ENCODE measurements around the gene SOHLH1.
"Not testable (repeated sequence)": the region's sequence is repeated elsewhere in the genome, so short reads cannot be mapped to it uniquely, and the experiment has no call there.

SOHLH1 gene

DNA sequence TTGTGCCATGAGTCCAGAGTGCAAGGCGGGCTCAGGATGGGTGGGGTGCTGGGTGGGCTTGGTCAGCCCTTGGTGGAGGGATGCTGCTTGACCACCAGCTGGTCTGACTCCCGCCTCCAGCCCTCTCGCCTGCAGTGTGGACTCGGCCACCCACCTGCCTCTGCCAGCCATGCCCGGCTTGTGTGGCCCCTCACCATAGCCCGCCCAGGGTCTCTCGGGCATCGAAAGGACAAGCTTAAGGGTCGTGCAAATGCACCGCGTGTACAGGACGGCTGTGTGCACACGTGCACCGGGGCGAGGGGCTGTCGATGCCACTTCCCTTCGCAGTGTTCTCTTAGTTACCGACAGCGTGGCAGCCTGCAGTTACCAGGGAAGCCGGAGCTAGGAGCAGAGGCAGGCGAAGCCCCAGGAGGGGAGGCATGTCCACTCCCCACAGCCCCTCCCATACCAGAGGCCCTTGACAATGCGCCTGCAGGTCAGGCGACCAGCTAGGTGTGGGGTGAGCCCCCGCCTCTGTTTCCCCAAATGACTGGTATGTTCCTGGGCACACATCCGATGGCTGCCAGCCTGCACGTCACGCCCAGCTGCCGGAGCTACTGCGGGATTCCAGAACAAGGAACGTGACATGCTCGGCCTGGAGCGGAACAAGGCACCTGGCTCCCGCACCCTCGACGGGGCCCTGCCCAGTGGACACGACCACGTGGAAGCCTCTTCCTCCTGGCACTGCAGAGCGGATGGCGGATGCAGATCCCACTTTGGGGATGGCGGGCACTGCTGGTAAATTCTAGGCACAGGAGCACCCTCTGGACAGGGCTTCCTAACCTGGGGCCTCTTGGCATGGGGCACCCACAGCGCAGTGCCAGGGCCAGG lies 28.3 kb downstream of the SOHLH1 start:
- Histone ChIP-seq H3K9me3 (ENCODE audit: control insufficient read depth, low read depth, low read length) (no peaks in the 10 kb centered on the region), H3K36me3 (ENCODE audit: control insufficient read depth, low read depth, low read length) (no peaks in the 10 kb centered on the region), H3K4me1 (ENCODE audit: control insufficient read depth, low read depth, low read length) (no peaks in the 10 kb centered on the region), H3K4me3 (ENCODE audit: low read length) (no peak overlapping the region), H3K27me3 (ENCODE audit: control insufficient read depth, insufficient read depth, low read length) (no peaks in the 10 kb centered on the region), H3K9ac (ENCODE audit: low read length) (no peak overlapping the region), H3K27ac (ENCODE audit: low read length) (no peak overlapping the region)

DNA sequence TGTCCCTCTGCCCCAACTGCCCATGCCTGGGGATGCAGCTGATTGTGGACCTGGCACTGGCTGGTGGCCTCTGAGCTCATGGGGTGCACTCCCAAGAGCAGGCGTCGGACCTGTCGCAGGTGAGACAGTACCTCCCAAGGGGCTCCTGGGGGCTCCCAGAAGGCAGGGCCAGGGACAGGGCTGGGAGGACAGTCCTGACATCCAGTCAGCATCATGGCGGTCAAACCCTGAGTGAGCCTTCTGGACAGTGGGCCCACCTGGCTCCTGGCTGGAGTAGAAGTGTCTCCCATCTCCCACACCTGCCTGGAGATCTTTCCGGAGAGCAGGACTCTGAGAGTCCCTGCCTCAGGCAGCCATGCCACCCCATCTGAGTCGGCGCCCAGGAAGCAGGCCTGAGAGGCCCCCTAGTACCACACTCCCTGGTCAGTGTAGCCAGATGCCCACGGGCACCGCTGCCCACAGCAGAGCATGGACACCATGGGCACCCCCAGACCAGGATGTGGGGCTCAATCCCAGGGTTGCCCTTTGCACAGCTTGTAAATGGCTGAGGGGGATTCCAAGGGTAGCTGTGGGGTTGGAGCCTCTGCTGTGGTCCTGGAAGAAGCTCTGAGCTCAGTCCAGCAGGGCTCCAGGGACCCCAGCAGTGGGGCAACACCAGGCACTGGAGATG lies 29.5 kb downstream of the SOHLH1 start:
- no peaks in the 10 kb centered on the region for H3K4me1 ChIP-seq (ENCODE audit: control insufficient read depth, low read depth, low read length)
- no peaks in the 10 kb centered on the region for H3K36me3 ChIP-seq (ENCODE audit: control insufficient read depth, low read depth, low read length)
- H3K9ac ChIP-seq (ENCODE audit: low read length), result no peak overlapping the region
- H3K27ac ChIP-seq (ENCODE audit: low read length), result no peak overlapping the region
- no peaks in the 10 kb centered on the region for H3K9me3 ChIP-seq (ENCODE audit: control insufficient read depth, low read depth, low read length)
- no peaks in the 10 kb centered on the region for H3K27me3 ChIP-seq (ENCODE audit: control insufficient read depth, insufficient read depth, low read length)
- H3K4me3 ChIP-seq (ENCODE audit: low read length), result no peak overlapping the region

DNA sequence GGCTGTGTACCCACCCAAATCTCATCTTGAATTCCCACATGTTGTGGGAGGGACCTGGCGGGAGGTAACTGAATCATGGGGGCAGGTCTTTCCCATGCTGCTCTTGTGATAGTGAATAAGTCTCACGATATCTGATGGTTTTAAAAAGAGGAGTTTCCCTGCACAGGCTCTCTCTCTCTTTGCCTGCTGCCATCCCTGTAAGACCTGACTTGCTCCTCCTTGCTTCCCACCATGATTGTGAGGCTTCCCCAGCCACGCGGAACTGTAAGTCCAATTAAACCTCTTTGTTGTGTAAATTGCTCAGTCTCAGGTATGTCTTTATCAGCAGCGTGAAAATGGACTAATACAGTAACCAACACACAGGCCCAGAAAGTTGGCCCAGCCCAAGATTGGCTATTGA lies 30.3 kb downstream of the SOHLH1 start:
- H3K4me3 ChIP-seq (ENCODE audit: low read length); H3K27me3 ChIP-seq (ENCODE audit: control insufficient read depth, insufficient read depth, low read length); H3K9me3 ChIP-seq (ENCODE audit: control insufficient read depth, low read depth, low read length); H3K4me1 ChIP-seq (ENCODE audit: control insufficient read depth, low read depth, low read length); H3K36me3 ChIP-seq (ENCODE audit: control insufficient read depth, low read depth, low read length); H3K9ac ChIP-seq (ENCODE audit: low read length); H3K27ac ChIP-seq (ENCODE audit: low read length): not testable (repeated sequence)

DNA sequence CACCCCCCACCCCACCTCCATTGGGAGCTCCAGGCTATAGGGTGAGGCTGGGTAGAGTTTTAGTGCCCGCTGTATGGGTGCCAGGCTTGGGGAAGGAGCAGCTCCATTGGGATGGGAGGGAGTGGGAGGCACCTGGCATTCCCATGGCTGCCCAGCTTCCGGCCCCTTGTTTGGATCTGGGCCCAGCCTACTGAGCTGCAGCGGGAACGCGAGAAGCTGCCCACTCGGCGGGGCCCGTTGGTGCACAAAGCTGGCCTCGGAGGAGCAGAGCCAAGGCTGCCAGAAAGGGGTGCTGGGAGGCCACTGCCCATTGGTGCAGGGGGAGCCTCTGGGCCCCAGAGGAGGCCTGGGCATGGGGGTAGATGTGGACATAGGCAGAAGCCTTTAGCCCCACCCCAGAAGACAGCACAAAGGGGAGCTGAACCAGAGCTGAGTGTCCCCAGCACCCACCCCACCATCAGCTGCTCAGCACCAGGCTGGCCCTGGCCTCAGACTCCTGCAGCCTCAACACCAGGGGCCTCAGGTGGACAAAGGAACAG lies 31.7 kb downstream of the SOHLH1 start:
- no peak overlapping the region for H3K9ac ChIP-seq (ENCODE audit: low read length)
- no peaks in the 10 kb centered on the region for H3K36me3 ChIP-seq (ENCODE audit: control insufficient read depth, low read depth, low read length)
- no peaks in the 10 kb centered on the region for H3K27me3 ChIP-seq (ENCODE audit: control insufficient read depth, insufficient read depth, low read length)
- H3K4me1 ChIP-seq (ENCODE audit: control insufficient read depth, low read depth, low read length), result peaks cover 2% of the 10 kb centered on the region
- no peaks in the 10 kb centered on the region for H3K9me3 ChIP-seq (ENCODE audit: control insufficient read depth, low read depth, low read length)
- no peak overlapping the region for H3K4me3 ChIP-seq (ENCODE audit: low read length)
- no peak overlapping the region for H3K27ac ChIP-seq (ENCODE audit: low read length)

DNA sequence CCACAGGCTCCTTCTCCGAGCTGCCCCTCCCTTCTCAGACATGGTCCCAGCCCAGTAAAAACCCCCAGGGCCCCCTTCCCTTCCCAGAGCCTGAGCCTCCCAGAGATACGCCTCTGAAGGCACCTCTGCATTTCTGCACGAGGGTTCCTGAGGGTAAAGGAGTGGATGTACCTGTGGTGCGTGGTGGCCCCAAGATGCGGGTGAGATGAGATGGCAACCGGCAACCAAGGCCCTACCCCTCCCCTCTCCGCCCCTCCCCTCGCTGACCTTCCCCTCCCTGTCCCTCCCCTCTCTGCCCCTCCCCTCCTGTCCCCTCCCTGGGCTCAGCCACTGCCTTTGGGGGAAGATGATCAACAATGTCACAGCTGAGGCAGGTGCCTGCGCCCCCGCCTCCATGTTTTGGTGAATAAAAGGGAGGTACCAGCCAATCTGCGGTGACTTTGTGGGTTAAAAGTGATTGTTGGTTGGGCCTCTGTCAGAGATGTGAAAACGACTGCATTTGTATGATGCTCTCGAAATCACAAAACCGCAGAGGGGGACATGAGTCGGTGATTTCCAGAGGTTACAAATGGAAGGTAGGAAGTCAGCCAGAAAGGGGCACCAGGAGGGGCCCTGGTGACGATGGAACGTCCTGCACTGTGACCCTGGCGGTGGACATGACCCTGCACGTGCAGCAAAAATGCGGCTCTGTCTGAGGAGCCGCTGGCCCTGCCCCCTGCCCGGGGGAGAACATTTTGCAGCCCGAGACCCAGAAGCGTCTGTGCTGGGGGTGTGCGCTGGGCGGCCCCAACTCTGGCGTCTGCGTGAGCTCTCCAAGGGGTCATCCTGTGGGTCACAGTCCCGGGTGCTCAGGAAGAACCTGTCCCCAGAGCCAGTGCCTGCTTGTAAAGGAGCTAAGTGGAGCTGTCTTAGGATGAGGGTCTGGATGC lies 32.5 kb downstream of the SOHLH1 start:
- H3K27me3 ChIP-seq (ENCODE audit: control insufficient read depth, insufficient read depth, low read length), result no peaks in the 10 kb centered on the region
- H3K4me1 ChIP-seq (ENCODE audit: control insufficient read depth, low read depth, low read length), result peaks cover 2% of the 10 kb centered on the region
- no peak overlapping the region for H3K27ac ChIP-seq (ENCODE audit: low read length)
- no peak overlapping the region for H3K4me3 ChIP-seq (ENCODE audit: low read length)
- H3K9me3 ChIP-seq (ENCODE audit: control insufficient read depth, low read depth, low read length), result no peaks in the 10 kb centered on the region
- no peaks in the 10 kb centered on the region for H3K36me3 ChIP-seq (ENCODE audit: control insufficient read depth, low read depth, low read length)
- H3K9ac ChIP-seq (ENCODE audit: low read length), result no peak overlapping the region

DNA sequence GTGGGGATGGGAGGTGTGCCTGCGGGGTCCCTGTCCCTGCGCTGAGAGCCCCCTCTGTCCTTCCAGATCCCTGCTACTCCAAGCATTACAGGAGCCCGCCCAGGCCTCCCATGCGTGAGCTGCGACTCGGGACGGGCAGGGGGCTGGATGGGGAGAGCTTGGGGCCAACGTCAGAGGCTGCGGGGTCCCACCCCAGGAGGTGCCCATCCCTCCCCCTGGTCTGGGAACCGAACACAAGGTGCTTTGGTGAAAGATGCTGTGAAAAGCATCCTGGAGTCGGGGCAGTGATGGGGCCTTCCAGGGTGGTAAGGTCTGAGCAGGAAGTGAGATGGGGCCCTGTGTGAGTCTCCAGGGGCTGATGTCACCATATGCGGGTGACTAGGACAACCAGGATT lies 33.5 kb downstream of the SOHLH1 start:
- H3K4me1 ChIP-seq (ENCODE audit: control insufficient read depth, low read depth, low read length), result peaks cover 2% of the 10 kb centered on the region
- H3K9me3 ChIP-seq (ENCODE audit: control insufficient read depth, low read depth, low read length), result no peaks in the 10 kb centered on the region
- H3K9ac ChIP-seq (ENCODE audit: low read length), result no peak overlapping the region
- no peak overlapping the region for H3K4me3 ChIP-seq (ENCODE audit: low read length)
- no peak overlapping the region for H3K27ac ChIP-seq (ENCODE audit: low read length)
- H3K36me3 ChIP-seq (ENCODE audit: control insufficient read depth, low read depth, low read length), result no peaks in the 10 kb centered on the region
- no peaks in the 10 kb centered on the region for H3K27me3 ChIP-seq (ENCODE audit: control insufficient read depth, insufficient read depth, low read length)

DNA sequence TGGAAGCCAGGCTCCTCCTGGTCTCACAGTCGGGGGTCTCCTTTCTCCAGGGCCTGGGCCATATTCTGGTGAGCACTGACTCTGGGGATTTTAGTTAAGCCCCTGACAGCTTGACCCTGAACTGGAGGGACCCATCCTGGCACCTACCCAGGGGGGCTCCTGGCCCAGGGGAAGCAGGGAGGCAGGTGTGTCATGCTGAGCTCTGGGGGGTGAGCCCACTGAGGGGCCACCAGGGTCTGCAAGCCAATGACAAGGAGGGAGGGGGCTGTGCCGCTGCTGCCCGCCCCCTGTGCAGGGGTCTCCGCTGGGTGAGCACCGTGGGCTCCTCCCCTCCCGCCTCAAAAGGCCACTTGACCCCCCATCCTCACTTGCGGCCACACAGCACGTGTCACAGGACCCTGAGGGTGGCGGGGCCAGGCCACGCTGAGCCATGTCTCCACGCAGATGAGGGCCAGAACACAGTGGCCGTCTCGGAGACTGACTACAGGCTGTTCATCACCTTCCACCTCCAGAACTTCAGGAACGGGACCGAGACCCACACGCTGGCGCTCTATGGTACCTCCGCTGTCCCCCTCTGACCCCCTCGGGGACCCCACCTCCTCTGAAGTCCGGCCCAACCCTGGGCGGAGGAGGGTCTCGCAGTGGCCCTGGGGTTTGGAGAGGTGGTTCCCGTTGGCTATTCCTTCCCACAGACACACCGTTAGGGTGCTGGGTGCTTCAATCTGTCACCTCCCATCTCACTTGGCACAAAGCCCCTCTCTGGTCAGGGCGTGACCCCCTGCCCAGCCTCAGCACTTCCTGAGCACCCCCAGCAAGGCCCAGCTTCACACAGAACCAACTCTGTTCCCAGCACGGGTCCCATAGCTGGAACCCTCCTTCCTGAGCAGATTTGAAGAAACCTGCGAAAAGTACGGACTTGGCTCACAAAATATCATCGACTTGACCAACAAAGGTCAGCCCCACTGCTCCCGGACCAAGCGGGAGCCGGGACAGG lies 34.2 kb downstream of the SOHLH1 start:
- H3K4me1 ChIP-seq (ENCODE audit: control insufficient read depth, low read depth, low read length), result peaks cover 2% of the 10 kb centered on the region
- H3K36me3 ChIP-seq (ENCODE audit: control insufficient read depth, low read depth, low read length), result no peaks in the 10 kb centered on the region
- no peak overlapping the region for H3K4me3 ChIP-seq (ENCODE audit: low read length)
- no peaks in the 10 kb centered on the region for H3K27me3 ChIP-seq (ENCODE audit: control insufficient read depth, insufficient read depth, low read length)
- H3K27ac ChIP-seq (ENCODE audit: low read length), result no peak overlapping the region
- H3K9ac ChIP-seq (ENCODE audit: low read length), result no peak overlapping the region
- H3K9me3 ChIP-seq (ENCODE audit: control insufficient read depth, low read depth, low read length), result no peaks in the 10 kb centered on the region

DNA sequence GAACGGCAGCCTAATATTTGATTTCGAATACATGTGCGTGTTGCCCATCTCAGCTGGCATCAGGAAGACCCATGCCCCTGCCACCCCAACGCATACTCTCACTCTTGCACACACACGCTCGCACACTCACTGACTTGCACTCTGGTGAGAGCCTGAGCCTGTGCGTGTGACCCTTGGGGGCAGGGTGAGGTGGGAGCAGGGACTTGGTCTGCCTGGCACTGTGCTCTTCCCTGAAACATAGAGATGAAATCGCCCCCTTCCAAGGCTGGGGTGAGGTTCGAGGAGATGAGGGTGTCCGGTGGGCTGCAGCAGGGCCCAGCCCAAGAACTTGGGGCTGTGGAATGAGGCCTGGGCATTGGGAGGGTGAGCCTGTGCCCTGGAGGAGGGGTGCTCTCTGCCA lies 35.0 kb downstream of the SOHLH1 start:
- peaks cover 2% of the 10 kb centered on the region for H3K4me1 ChIP-seq (ENCODE audit: control insufficient read depth, low read depth, low read length)
- H3K36me3 ChIP-seq (ENCODE audit: control insufficient read depth, low read depth, low read length), result no peaks in the 10 kb centered on the region
- H3K4me3 ChIP-seq (ENCODE audit: low read length), result no peak overlapping the region
- no peaks in the 10 kb centered on the region for H3K27me3 ChIP-seq (ENCODE audit: control insufficient read depth, insufficient read depth, low read length)
- H3K9ac ChIP-seq (ENCODE audit: low read length), result no peak overlapping the region
- H3K9me3 ChIP-seq (ENCODE audit: control insufficient read depth, low read depth, low read length), result no peaks in the 10 kb centered on the region
- no peak overlapping the region for H3K27ac ChIP-seq (ENCODE audit: low read length)

DNA sequence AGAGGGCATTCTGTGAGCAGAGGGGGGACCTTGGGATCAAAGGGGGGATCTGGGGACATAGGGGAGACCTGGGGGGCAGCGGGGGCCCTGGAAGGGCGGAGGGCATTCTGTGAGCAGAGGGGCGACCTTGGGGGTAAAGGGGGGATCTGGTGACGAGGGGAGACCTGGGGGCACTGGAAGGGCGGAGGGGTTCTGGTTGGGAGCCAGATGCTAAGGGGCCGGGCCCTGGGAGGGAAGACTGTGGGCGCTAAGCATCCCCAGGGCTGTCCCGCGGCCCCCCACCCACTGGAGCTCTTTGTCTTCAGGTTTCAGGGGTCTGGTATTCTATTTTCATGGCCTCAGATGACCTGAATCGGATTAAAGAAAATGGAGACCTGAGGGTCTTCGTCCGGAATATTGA lies 35.4 kb downstream of the SOHLH1 start:
- Histone ChIP-seq H3K4me1 (ENCODE audit: control insufficient read depth, low read depth, low read length) (peaks cover 2% of the 10 kb centered on the region), H3K36me3 (ENCODE audit: control insufficient read depth, low read depth, low read length) (no peaks in the 10 kb centered on the region), H3K9ac (ENCODE audit: low read length) (no peak overlapping the region), H3K27me3 (ENCODE audit: control insufficient read depth, insufficient read depth, low read length) (no peaks in the 10 kb centered on the region), H3K4me3 (ENCODE audit: low read length) (no peak overlapping the region), H3K9me3 (ENCODE audit: control insufficient read depth, low read depth, low read length) (no peaks in the 10 kb centered on the region), H3K27ac (ENCODE audit: low read length) (no peak overlapping the region)

DNA sequence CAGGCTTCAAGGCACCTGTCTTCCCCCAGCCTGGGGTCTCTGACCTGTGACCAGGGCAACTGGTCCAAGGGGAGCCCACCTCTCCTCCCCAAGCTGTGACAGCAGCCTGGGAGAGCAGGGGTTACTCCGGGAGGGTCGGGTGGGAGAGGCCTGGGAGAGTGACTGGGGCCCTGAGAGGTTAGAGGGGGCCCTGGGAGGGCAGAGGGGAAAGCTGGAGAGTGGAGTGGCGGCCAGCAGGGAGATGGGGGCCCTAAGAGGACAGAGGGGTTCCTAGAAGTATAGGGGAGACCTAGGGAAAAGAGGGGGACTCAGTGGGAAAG lies 35.9 kb downstream of the SOHLH1 start:
- no peak overlapping the region for H3K27ac ChIP-seq (ENCODE audit: low read length)
- H3K4me1 ChIP-seq (ENCODE audit: control insufficient read depth, low read depth, low read length), result peaks cover 2% of the 10 kb centered on the region
- no peaks in the 10 kb centered on the region for H3K36me3 ChIP-seq (ENCODE audit: control insufficient read depth, low read depth, low read length)
- no peak overlapping the region for H3K9ac ChIP-seq (ENCODE audit: low read length)
- H3K27me3 ChIP-seq (ENCODE audit: control insufficient read depth, insufficient read depth, low read length), result no peaks in the 10 kb centered on the region
- no peak overlapping the region for H3K4me3 ChIP-seq (ENCODE audit: low read length)
- H3K9me3 ChIP-seq (ENCODE audit: control insufficient read depth, low read depth, low read length), result no peaks in the 10 kb centered on the region

Measured in iPS-18a (cell line).